HEK293 (cell line): ENCODE results near the gene SPATA2L.
A peak's percentile ranks its signal among the peaks of the same experiment; 100 is the strongest.

ENCODE experiments used
- CTCF ChIA-PET: fragments of 350-600 bp; formaldehyde crosslinking; extraction: SDS; loops from one replicate; lab custom pipeline; 2021; ENCODE audit warnings: antibody characterized with exemption; lab: Yijun Ruan, JAX
- POLR2A ChIA-PET: fragments of 300-600 bp; formaldehyde crosslinking; extraction: SDS; loops from one replicate; lab custom pipeline; 2020; ENCODE audit warnings: antibody characterized with exemption, inconsistent platforms; lab: Yijun Ruan, JAX
- H3K27ac ChIP-seq: fragments of 200-500 bp; sonication (Bioruptor generic); 2 replicates; pipeline ENCODE4 v1.5.1; 2014; ENCODE audit warnings: low read depth, low read length, control low read depth, inconsistent platforms; ENCODE audit errors: extremely low read depth
- H3K36me3 ChIP-seq, 2 experiments: fragments of 200-500 bp in 1 of 2; sonication (Bioruptor generic) in 1 of 2; 1 replicate in 1 of 2; 2 replicates in 1 of 2; pipeline ENCODE4 v1.5.1; 2014 to 2017; ENCODE audit warnings: inconsistent platforms in 2 of 2, low read length in 2 of 2; ENCODE audit not compliant: control insufficient read depth in 2 of 2, insufficient read depth in 1 of 2
- H3K4me1 ChIP-seq: fragments of 200-500 bp; sonication (Bioruptor generic); 2 replicates; pipeline ENCODE4 v1.5.1; 2014; ENCODE audit warnings: mild to moderate bottlenecking, low read length, inconsistent platforms; ENCODE audit not compliant: control insufficient read depth, insufficient read depth
- H3K4me3 ChIP-seq: 2 replicates; pipeline ENCODE4 v1.5.1; 2011; ENCODE audit warnings: low read depth, mild to moderate bottlenecking, control low read depth, low read length, moderate library complexity
- H3K9me3 ChIP-seq: fragments of 200-500 bp; sonication (Bioruptor generic); 2 replicates; pipeline ENCODE4 v1.5.1; 2014; ENCODE audit warnings: low read depth, low read length, inconsistent platforms; ENCODE audit not compliant: control insufficient read depth, insufficient read depth
- HOXD13 ChIP-seq: sonication (generic); formaldehyde crosslinking; IDR thresholded peaks from 2 replicates; pipeline ENCODE4 v1.8.0; 2022; ENCODE audit warnings: missing genetic modification reagents, borderline replicate concordance
- IKZF3 ChIP-seq: fragments of 450-650 bp; IDR thresholded peaks from 2 replicates; pipeline ENCODE4 v1.5.0; 2018; ENCODE audit warnings: missing biosample characterization, mild to moderate bottlenecking, missing genetic modification characterization, moderate library complexity
- KLF1 ChIP-seq: fragments of 450-650 bp; formaldehyde crosslinking; IDR thresholded peaks from 2 replicates; pipeline ENCODE4 v1.5.1; 2016; ENCODE audit warnings: missing biosample characterization, missing genetic modification characterization
- SP2 ChIP-seq: fragments of 450-650 bp; formaldehyde crosslinking; IDR thresholded peaks from 2 replicates; pipeline ENCODE4 v1.5.1; 2016; ENCODE audit warnings: missing biosample characterization, missing genetic modification characterization
- YY1 ChIP-seq: fragments of 450-650 bp; formaldehyde crosslinking; IDR thresholded peaks from 2 replicates; pipeline ENCODE4 v1.5.1; 2018; ENCODE audit warnings: missing biosample characterization, missing genetic modification characterization
- ZNF248 ChIP-seq: fragments of 450-650 bp; formaldehyde crosslinking; IDR thresholded peaks from 2 replicates; pipeline ENCODE4 v1.5.1; 2017; ENCODE audit warnings: missing biosample characterization, missing genetic modification characterization
- ZNF335 ChIP-seq: fragments of 450-650 bp; formaldehyde crosslinking; conservative IDR thresholded peaks from 2 replicates; pipeline ENCODE4 v1.5.1; 2016; ENCODE audit warnings: missing biosample characterization, missing genetic modification characterization
- ZNF529 ChIP-seq: fragments of 450-650 bp; formaldehyde crosslinking; IDR thresholded peaks from 2 replicates; pipeline ENCODE4 v1.5.1; 2017; ENCODE audit warnings: missing genetic modification characterization, missing biosample characterization; ENCODE audit not compliant: insufficient replicate concordance
- ZNF596 ChIP-seq: fragments of 450-650 bp; IDR thresholded peaks from 2 replicates; pipeline ENCODE4 v1.5.0; 2018; ENCODE audit warnings: missing biosample characterization, mild to moderate bottlenecking, missing genetic modification characterization, moderate library complexity
- ZNF621 ChIP-seq: fragments of 450-650 bp; formaldehyde crosslinking; IDR thresholded peaks from 2 replicates; pipeline ENCODE4 v1.5.1; 2017; ENCODE audit warnings: missing biosample characterization, missing genetic modification characterization
- ZNF664 ChIP-seq: fragments of 450-650 bp; formaldehyde crosslinking; IDR thresholded peaks from 2 replicates; pipeline ENCODE4 v1.5.1; 2016; ENCODE audit warnings: missing biosample characterization, missing genetic modification characterization
- TF ChIP-seq, protein P1 (sequence below): fragments of 450-650 bp; formaldehyde crosslinking; IDR thresholded peaks from 2 replicates; pipeline ENCODE4 v1.5.1; 2016; ENCODE audit warnings: missing biosample characterization, missing genetic modification characterization
- TF ChIP-seq, protein P2 (sequence below): fragments of 450-650 bp; formaldehyde crosslinking; IDR thresholded peaks from 2 replicates; pipeline ENCODE4 v1.5.1; 2016; ENCODE audit warnings: missing biosample characterization, missing genetic modification characterization, borderline replicate concordance

SPATA2L gene

GRCh38 chr16:89696670-89697128 is 4.8 kb downstream of the SPATA2L start:
- POLR2A ChIA-PET: interaction anchor here (1.0 to 1.9 kb wide), 3 partner anchors 9 to 10 kb away, joined by 5 to 10 read pairs (median 5); partner anchors contain the start of gene CDK10
- no peak overlapping the region for H3K27ac ChIP-seq
- H3K4me3 ChIP-seq: no peak overlapping the region
- H3K36me3 ChIP-seq: peaks cover 0 to 63% of the 10 kb centered on the region in 2 experiments; a peak in 2 of 3 replicates
- TF ChIP-seq ZNF529 (tag by site-specific recombination) (no peak), IKZF3 (0 out of 2 replicates have a peak, but pooled peaks have one; percentile 7)
- TF ChIP-seq, all 188 proteins: peak for 1
- peaks cover 8% of the 10 kb centered on the region for H3K4me1 ChIP-seq
- no peaks in the 10 kb centered on the region for H3K9me3 ChIP-seq
- CTCF ChIA-PET: interaction anchor here (0.5 kb wide), 1 partner anchor 296 kb away, joined by 3 read pairs; no protein-coding TSS in a partner anchor

GRCh38 chr16:89695875-89696669 is 5.4 kb downstream of the SPATA2L start:
- H3K4me1 ChIP-seq: peaks cover 8% of the 10 kb centered on the region
- no peak for TF ChIP-seq ZNF248 (tag by site-specific recombination)
- no peak for TF ChIP-seq HOXD13 (CRISPR knock-in tag)
- TF ChIP-seq KLF1 (tag by site-specific recombination): 0 out of 2 replicates have a peak, but pooled peaks have one; percentile 17
- TF ChIP-seq ZNF621 (tag by site-specific recombination): no peak
- TF ChIP-seq, protein P1, sequence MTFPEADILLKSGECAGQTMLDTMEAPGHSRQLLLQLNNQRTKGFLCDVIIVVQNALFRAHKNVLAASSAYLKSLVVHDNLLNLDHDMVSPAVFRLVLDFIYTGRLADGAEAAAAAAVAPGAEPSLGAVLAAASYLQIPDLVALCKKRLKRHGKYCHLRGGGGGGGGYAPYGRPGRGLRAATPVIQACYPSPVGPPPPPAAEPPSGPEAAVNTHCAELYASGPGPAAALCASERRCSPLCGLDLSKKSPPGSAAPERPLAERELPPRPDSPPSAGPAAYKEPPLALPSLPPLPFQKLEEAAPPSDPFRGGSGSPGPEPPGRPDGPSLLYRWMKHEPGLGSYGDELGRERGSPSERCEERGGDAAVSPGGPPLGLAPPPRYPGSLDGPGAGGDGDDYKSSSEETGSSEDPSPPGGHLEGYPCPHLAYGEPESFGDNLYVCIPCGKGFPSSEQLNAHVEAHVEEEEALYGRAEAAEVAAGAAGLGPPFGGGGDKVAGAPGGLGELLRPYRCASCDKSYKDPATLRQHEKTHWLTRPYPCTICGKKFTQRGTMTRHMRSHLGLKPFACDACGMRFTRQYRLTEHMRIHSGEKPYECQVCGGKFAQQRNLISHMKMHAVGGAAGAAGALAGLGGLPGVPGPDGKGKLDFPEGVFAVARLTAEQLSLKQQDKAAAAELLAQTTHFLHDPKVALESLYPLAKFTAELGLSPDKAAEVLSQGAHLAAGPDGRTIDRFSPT: 0 out of 2 replicates have a peak, but pooled peaks have one; percentile 35
- no peak for TF ChIP-seq ZNF335
- TF ChIP-seq ZNF664 (tag by site-specific recombination): no peak
- 0 out of 2 replicates have a peak, but pooled peaks have one; percentile 11 for TF ChIP-seq SP2 (tag by site-specific recombination)
- TF ChIP-seq, protein P2, sequence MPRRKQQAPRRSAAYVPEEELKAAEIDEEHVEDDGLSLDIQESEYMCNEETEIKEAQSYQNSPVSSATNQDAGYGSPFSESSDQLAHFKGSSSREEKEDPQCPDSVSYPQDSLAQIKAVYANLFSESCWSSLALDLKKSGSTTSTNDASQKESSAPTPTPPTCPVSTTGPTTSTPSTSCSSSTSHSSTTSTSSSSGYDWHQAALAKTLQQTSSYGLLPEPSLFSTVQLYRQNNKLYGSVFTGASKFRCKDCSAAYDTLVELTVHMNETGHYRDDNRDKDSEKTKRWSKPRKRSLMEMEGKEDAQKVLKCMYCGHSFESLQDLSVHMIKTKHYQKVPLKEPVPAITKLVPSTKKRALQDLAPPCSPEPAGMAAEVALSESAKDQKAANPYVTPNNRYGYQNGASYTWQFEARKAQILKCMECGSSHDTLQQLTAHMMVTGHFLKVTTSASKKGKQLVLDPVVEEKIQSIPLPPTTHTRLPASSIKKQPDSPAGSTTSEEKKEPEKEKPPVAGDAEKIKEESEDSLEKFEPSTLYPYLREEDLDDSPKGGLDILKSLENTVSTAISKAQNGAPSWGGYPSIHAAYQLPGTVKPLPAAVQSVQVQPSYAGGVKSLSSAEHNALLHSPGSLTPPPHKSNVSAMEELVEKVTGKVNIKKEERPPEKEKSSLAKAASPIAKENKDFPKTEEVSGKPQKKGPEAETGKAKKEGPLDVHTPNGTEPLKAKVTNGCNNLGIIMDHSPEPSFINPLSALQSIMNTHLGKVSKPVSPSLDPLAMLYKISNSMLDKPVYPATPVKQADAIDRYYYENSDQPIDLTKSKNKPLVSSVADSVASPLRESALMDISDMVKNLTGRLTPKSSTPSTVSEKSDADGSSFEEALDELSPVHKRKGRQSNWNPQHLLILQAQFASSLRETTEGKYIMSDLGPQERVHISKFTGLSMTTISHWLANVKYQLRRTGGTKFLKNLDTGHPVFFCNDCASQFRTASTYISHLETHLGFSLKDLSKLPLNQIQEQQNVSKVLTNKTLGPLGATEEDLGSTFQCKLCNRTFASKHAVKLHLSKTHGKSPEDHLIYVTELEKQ: no peak
- no peak for TF ChIP-seq ZNF596 (tag by site-specific recombination)
- no peak for TF ChIP-seq YY1 (tag by site-specific recombination)
- ChIA-PET CTCF (interaction anchor here (0.5 kb wide), 1 partner anchor 297 kb away, joined by 3 read pairs; no protein-coding TSS in a partner anchor), POLR2A (interaction anchor here (1.0 to 1.9 kb wide), 2 partner anchors 9 to 10 kb away, joined by 5 to 10 read pairs; partner anchors contain the start of gene CDK10)
- H3K36me3 ChIP-seq: peaks cover 0 to 69% of the 10 kb centered on the region in 2 experiments; a peak in 2 of 3 replicates
- no peak overlapping the region for H3K4me3 ChIP-seq
- H3K27ac ChIP-seq: no peak overlapping the region
- H3K9me3 ChIP-seq: no peaks in the 10 kb centered on the region
